Placental pericyte (primary cell): Measurements from ENCODE around the gene WDR11. TPM values are rescaled to one million over a fixed set of nuclear protein-coding genes. Genes with fewer than 3 reads are reported as not detected.

ENCODE experiments used
- total RNA-seq: library from RNA; depleted of rRNA; stranded (reverse); fragments of >200 nt; gene quantifications from 2 replicates; pipeline ENCODE4 v1.2.3, GENCODE V29; 2012

Gene WDR11
- total RNA-seq, result 72.7 and 84.6 TPM in 2 replicates

DNA sequence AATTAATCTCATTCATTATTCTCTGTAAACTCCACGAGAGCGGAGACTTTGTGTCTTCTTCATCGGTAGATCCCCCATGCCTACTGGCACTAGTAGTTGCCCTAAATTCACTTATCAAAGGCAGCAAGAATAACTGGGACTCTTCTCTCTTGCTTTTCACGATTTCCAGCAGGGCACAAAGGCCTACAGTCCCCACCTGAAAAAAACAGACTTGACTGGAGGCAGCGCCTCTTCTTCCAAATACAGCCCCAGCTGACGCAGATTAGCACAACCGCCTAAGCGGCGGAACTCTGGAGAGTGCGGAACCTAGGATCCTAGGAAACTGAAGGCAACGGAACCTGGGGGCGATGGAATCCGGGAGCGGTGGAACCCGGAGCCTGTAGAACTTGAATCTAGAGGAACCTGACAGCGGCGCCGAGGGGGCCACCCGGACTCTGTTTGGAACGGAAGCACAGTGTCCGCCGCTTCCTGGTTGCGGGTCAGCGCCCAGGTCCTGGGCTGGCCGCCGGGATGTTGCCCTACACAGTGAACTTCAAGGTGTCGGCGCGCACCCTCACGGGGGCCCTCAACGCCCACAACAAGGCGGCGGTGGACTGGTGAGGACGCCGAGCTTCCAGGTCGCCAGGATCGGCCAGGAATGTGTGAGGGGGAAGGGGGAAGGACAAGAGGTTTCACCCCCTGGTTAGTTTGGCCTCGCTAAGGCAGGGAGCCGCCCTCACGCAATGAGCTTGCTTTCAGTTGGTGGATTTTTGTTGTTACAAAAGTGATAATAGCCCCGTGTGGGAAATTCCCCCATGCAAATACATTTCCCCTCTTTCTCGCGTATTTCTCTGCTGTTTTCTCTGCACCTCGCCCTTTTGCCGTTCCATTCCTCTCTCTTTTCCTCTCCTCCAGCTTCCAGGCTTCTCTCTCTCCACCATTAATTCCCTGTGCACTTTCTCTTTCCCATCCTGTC, at the start of gene WDR11:
Gene WDR11 (plus strand): TSS at position 452 of the 955 bp plus-strand sequence. CDS start 59 bp downstream, at position 511.

